OCI-LY1 (cell line): ENCODE results near the gene PDLIM5.

Source experiments
- H2AFZ ChIP-seq: fragments of 200-600 bp; sonication (generic), shearing (Covaris generic); 2 replicates; pipeline ENCODE4 v1.6.0; 2014; ENCODE audit warnings: antibody characterized with exemption, mild to moderate bottlenecking, low read length
- H3F3A ChIP-seq: fragments of 200-600 bp; sonication (generic), shearing (Covaris generic); 2 replicates; pipeline ENCODE4 v1.6.0; 2014; ENCODE audit warnings: mild to moderate bottlenecking, antibody characterized with exemption, low read length, moderate library complexity; ENCODE audit not compliant: insufficient read depth
- H3K27ac ChIP-seq: fragments of 200-600 bp; sonication (generic); 2 replicates; pipeline ENCODE4 v1.5.1; 2014; ENCODE audit warnings: low read length, mixed run types, mild to moderate bottlenecking, low read depth; ENCODE audit not compliant: poor library complexity, severe bottlenecking
- H3K27me3 ChIP-seq: fragments of 200-600 bp; sonication (generic); 2 replicates; pipeline ENCODE4 v1.6.0; 2014; ENCODE audit warnings: antibody characterized with exemption, mild to moderate bottlenecking, low read length, moderate library complexity; ENCODE audit not compliant: insufficient read depth
- H3K36me3 ChIP-seq: fragments of 200-600 bp; sonication (generic); 2 replicates; pipeline ENCODE4 v1.6.1; 2014; ENCODE audit warnings: mild to moderate bottlenecking, antibody characterized with exemption, low read length, moderate library complexity, mixed read lengths; ENCODE audit not compliant: insufficient read depth
- H3K4me1 ChIP-seq: fragments of 200-600 bp; sonication (generic); 2 replicates; pipeline ENCODE4 v1.5.1; 2014; ENCODE audit warnings: mild to moderate bottlenecking, low read length, moderate library complexity; ENCODE audit not compliant: insufficient read depth, severe bottlenecking
- H3K4me2 ChIP-seq: fragments of 200-600 bp; sonication (generic), shearing (Covaris generic); 2 replicates; pipeline ENCODE4 v1.6.1; 2014; ENCODE audit warnings: low read length
- H3K4me3 ChIP-seq: fragments of 200-600 bp; sonication (generic); 2 replicates; pipeline ENCODE4 v1.5.1; 2014; ENCODE audit warnings: low read length, low read depth, mild to moderate bottlenecking, mixed read lengths; ENCODE audit not compliant: poor library complexity, severe bottlenecking
- H3K79me2 ChIP-seq: fragments of 200-600 bp; shearing (Covaris generic); 2 replicates; pipeline ENCODE4 v1.6.1; 2016; ENCODE audit warnings: mixed run types, low read length, mixed read lengths; ENCODE audit not compliant: insufficient read depth
- H3K9ac ChIP-seq: fragments of 200-600 bp; sonication (generic), shearing (Covaris generic); 2 replicates; pipeline ENCODE4 v1.6.1; 2014; ENCODE audit warnings: mild to moderate bottlenecking, low read length, mixed read lengths
- H3K9me2 ChIP-seq: fragments of 200-600 bp; sonication (generic), shearing (Covaris generic); 2 replicates; pipeline ENCODE4 v1.6.1; 2014; ENCODE audit warnings: low read depth, mild to moderate bottlenecking, low read length, mixed read lengths
- H3K9me3 ChIP-seq: fragments of 200-600 bp; shearing (Covaris generic); 2 replicates; pipeline ENCODE4 v1.6.1; 2014; ENCODE audit warnings: low read length, mixed read lengths
- H4K20me1 ChIP-seq: fragments of 200-600 bp; sonication (generic), shearing (Covaris generic); 2 replicates; pipeline ENCODE4 v1.6.0; 2016; ENCODE audit warnings: mild to moderate bottlenecking, low read length; ENCODE audit not compliant: insufficient read depth
- EZH2 ChIP-seq: fragments of 200-600 bp; sonication (generic), shearing (Covaris generic); IDR thresholded peaks from 2 replicates; pipeline ENCODE4 v1.8.0; 2017; ENCODE audit warnings: borderline replicate concordance, mixed run types, mild to moderate bottlenecking, antibody characterized with exemption, low read length, moderate library complexity, mixed read lengths
- TF ChIP-seq, protein P1 (sequence below): fragments of 200-600 bp; sonication (generic), shearing (Covaris generic); IDR thresholded peaks from 2 replicates; pipeline ENCODE4 v1.5.1; 2017; ENCODE audit warnings: mild to moderate bottlenecking, antibody characterized with exemption, low read length, moderate library complexity, mixed read lengths

Gene PDLIM5

DNA sequence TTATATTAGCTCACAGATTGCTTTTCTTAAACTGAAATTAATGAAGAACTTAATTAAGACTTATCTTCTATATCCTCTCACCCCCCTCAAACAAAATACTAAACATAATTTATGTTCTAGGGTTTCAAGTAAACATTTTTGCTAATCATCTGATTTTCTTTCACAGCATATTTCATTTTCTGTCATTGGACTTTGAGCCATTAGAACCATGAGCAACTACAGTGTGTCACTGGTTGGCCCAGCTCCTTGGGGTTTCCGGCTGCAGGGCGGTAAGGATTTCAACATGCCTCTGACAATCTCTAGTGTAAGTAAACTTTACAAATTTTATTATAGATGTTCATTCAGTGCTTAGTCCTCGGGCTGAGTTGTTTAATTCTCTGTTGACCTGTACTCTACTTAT lies 3.3 kb downstream of the PDLIM5 start:
- no peaks in the 10 kb centered on the region for H3K9me2 ChIP-seq
- H3K36me3 ChIP-seq = peaks cover 11% of the 10 kb centered on the region; the same call in 1 of the 2 replicates
- TF ChIP-seq EZH2 = no peak
- TF ChIP-seq, protein P1, sequence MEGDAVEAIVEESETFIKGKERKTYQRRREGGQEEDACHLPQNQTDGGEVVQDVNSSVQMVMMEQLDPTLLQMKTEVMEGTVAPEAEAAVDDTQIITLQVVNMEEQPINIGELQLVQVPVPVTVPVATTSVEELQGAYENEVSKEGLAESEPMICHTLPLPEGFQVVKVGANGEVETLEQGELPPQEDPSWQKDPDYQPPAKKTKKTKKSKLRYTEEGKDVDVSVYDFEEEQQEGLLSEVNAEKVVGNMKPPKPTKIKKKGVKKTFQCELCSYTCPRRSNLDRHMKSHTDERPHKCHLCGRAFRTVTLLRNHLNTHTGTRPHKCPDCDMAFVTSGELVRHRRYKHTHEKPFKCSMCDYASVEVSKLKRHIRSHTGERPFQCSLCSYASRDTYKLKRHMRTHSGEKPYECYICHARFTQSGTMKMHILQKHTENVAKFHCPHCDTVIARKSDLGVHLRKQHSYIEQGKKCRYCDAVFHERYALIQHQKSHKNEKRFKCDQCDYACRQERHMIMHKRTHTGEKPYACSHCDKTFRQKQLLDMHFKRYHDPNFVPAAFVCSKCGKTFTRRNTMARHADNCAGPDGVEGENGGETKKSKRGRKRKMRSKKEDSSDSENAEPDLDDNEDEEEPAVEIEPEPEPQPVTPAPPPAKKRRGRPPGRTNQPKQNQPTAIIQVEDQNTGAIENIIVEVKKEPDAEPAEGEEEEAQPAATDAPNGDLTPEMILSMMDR = no peak
- H4K20me1 ChIP-seq = no peaks in the 10 kb centered on the region
- no peaks in the 10 kb centered on the region for H3K79me2 ChIP-seq
- no peaks in the 10 kb centered on the region for H3K9me3 ChIP-seq
- H3K27me3 ChIP-seq = no peaks in the 10 kb centered on the region
- H3K4me2 ChIP-seq = no peak overlapping the region
- no peak overlapping the region for H3K4me3 ChIP-seq
- no peak overlapping the region for H3K27ac ChIP-seq
- H2AFZ ChIP-seq = no peak overlapping the region
- no peak overlapping the region for H3K9ac ChIP-seq
- no peaks in the 10 kb centered on the region for H3F3A ChIP-seq
- peaks cover 30% of the 10 kb centered on the region for H3K4me1 ChIP-seq

DNA sequence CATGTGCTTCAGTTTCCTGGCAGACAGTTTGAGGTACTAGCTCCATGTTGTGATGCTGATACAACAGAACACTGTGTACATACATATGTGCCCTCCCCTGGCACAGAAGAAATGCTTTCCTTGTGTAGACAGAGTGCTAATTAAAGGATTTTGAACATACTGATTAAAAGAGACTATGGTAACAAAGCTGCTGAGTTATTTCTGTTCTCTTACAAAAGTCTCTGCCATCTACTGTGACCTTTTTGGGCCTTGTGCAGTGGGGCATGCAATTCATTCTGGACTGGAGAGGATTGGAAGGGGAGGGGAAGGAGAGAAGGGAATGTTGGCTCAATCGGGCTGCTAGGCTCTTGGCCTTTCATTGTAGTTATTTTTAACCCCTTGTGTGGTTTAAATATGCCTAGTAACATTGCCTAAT lies 6.0 kb downstream of the PDLIM5 start:
- peaks cover 18% of the 10 kb centered on the region for H3K4me1 ChIP-seq
- no peak overlapping the region for H3K4me3 ChIP-seq
- no peak overlapping the region for H3K4me2 ChIP-seq
- H3K9me2 ChIP-seq = no peaks in the 10 kb centered on the region
- no peaks in the 10 kb centered on the region for H4K20me1 ChIP-seq
- H3F3A ChIP-seq = no peaks in the 10 kb centered on the region
- no peaks in the 10 kb centered on the region for H3K27me3 ChIP-seq
- H3K79me2 ChIP-seq = no peaks in the 10 kb centered on the region
- H3K9me3 ChIP-seq = no peaks in the 10 kb centered on the region
- H3K9ac ChIP-seq = no peak overlapping the region
- H2AFZ ChIP-seq = no peak overlapping the region
- TF ChIP-seq, protein P1 = no peak
- TF ChIP-seq EZH2 = no peak
- H3K27ac ChIP-seq = no peak overlapping the region
- peaks cover 11% of the 10 kb centered on the region; the same call in 1 of the 2 replicates for H3K36me3 ChIP-seq

DNA sequence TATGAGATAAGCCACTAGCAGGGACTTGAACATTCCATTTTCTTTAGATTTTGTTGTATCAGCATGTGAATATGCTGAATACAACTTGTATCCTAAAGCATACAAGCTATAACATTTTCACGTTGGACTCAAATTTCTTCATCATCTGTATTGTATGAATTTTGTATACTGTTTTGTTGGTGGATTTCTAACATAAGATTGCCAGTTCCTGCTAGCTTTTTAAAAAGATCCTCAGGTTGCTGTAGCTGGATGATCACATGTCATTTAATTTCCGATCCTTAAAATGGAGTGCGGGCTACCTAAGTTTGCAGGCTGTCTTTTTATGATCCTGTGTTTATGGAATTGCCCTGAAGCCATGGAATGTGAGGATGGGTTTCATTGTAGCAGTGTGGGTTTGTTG lies 6.9 kb downstream of the PDLIM5 start:
- Histone ChIP-seq H3K4me3 (no peak overlapping the region), H3K79me2 (no peaks in the 10 kb centered on the region), H3K9me2 (no peaks in the 10 kb centered on the region), H3K4me2 (no peak overlapping the region), H3K9me3 (no peaks in the 10 kb centered on the region), H2AFZ (no peak overlapping the region), H3K4me1 (peaks cover 8% of the 10 kb centered on the region), H3K36me3 (peaks cover 11% of the 10 kb centered on the region; the same call in 1 of the 2 replicates), H3K27me3 (no peaks in the 10 kb centered on the region), H3K9ac (no peak overlapping the region), H4K20me1 (no peaks in the 10 kb centered on the region), H3F3A (no peaks in the 10 kb centered on the region), H3K27ac (no peak overlapping the region)
- no peak for TF ChIP-seq EZH2
- TF ChIP-seq, protein P1 = no peak
